GM12878 (cell line): ENCODE results near the gene AIG1. TPM values are rescaled to one million over a fixed set of nuclear protein-coding genes. Genes with fewer than 3 reads are reported as not detected.

ENCODE experiments used
- ATAC-seq: fragments of 200-7000 bp; cut with Tn5 transposase; 3 replicates; pipeline ENCODE4 v1.9.1; 2020; ENCODE audit warnings: mild to moderate bottlenecking, moderate library complexity
- BruUV-seq: library from RNA; stranded (reverse); fragments of 400-500 nt; replicated peaks from 2 replicates; lab custom pipeline; 2021; lab: Mats Ljungman, UMichigan
- CTCF ChIA-PET: fragments of 300-600 bp; sonication (Branson Sonifier 250); formaldehyde crosslinking; extraction: SDS; loops from one replicate; lab custom pipeline; 2021; ENCODE audit warnings: inconsistent platforms; lab: Yijun Ruan, JAX
- POLR2A ChIA-PET: fragments of 350-600 bp; formaldehyde crosslinking; extraction: SDS; loops from one replicate; lab custom pipeline; 2021; ENCODE audit warnings: inconsistent platforms; lab: Charles Lee
- RAD21 ChIA-PET: fragments of 300-600 bp; sonication (Branson Sonifier 250); formaldehyde crosslinking; loops from one replicate; lab custom pipeline; 2023; ENCODE audit warnings: antibody characterized with exemption; ENCODE audit not compliant: unreplicated experiment; lab: Charles Lee
- SMC1A ChIA-PET: fragments of 300-600 bp; sonication (Branson Sonifier 250); formaldehyde crosslinking; loops from one replicate; lab custom pipeline; 2023; ENCODE audit not compliant: unreplicated experiment, uncharacterized antibody; lab: Charles Lee
- DNase-seq: peaks from one replicate; pipeline ENCODE4 v3.0.0-alpha.2; 2011; ENCODE audit warnings: low read depth, low spot score
- FAIRE-seq: peaks from 3 replicates; lab custom pipeline; 2011; peaks lifted over from hg19 to GRCh38; lab: Jason Lieb, UNC
- H2AFZ ChIP-seq: 2 replicates; pipeline ENCODE4 v1.6.0; 2011; ENCODE audit warnings: low read depth, low read length, control low read depth; ENCODE audit not compliant: control insufficient read depth
- H3K27ac ChIP-seq: 2 replicates; pipeline ENCODE4 v1.5.1; 2011; ENCODE audit warnings: control low read depth; ENCODE audit not compliant: control insufficient read depth, insufficient read depth
- H3K27me3 ChIP-seq, 2 experiments: replicated peaks in 1 of 2; 2 replicates each; pipeline versions ENCODE4 v1.6.0 to v1.6.1; 2011; ENCODE audit warnings: low read length in 1 of 2; ENCODE audit not compliant: control insufficient read depth in 2 of 2, insufficient read depth in 2 of 2
- H3K36me3 ChIP-seq, 2 experiments: 2 replicates each; pipeline ENCODE4 v1.5.1; 2011; ENCODE audit warnings: low read length in 1 of 2; ENCODE audit not compliant: control insufficient read depth in 2 of 2, insufficient read depth in 2 of 2
- H3K4me1 ChIP-seq: 2 replicates; pipeline ENCODE4 v1.6.1; 2011; ENCODE audit warnings: mild to moderate bottlenecking, low read length, moderate library complexity, mixed read lengths; ENCODE audit not compliant: control insufficient read depth, insufficient read depth
- H3K4me2 ChIP-seq: 2 replicates; pipeline ENCODE4 v1.6.0; 2011; ENCODE audit warnings: control low read depth; ENCODE audit not compliant: control insufficient read depth, insufficient read depth
- H3K4me3 ChIP-seq: fragments of 200-600 bp; sonication (generic); 2 replicates; pipeline ENCODE4 v1.5.1; 2016
- H3K79me2 ChIP-seq: 2 replicates; pipeline ENCODE4 v1.6.0; 2011; ENCODE audit warnings: low read length; ENCODE audit not compliant: control insufficient read depth, insufficient read depth
- H3K9ac ChIP-seq: 2 replicates; pipeline ENCODE4 v1.8.0; 2011; ENCODE audit warnings: low read length, control low read depth, mixed read lengths; ENCODE audit not compliant: control insufficient read depth, insufficient read depth
- H3K9me3 ChIP-seq: replicated peaks from 3 replicates; pipeline ENCODE4 v1.5.1; 2011; ENCODE audit warnings: mild to moderate bottlenecking, low read length; ENCODE audit not compliant: control insufficient read depth, insufficient read depth
- H4K20me1 ChIP-seq: 2 replicates; pipeline ENCODE4 v1.6.0; 2011; ENCODE audit not compliant: control insufficient read depth, insufficient read depth
- BRCA1 ChIP-seq: IDR thresholded peaks from 2 replicates; pipeline ENCODE4 v1.6.1; 2011; ENCODE audit warnings: low read depth, low read length, improper control_type of control experiment
- ZNF384 ChIP-seq: IDR thresholded peaks from 2 replicates; pipeline ENCODE4 v1.6.1; 2012; ENCODE audit warnings: low read depth, mild to moderate bottlenecking, low read length, improper control_type of control experiment, borderline replicate concordance
- WGBS: methylation state at CpG from one replicate; pipeline ENCODE4 v1.1.6; 2016; ENCODE audit warnings: low lambda C conversion rate; ENCODE audit not compliant: insufficient replicate concordance, insufficient coverage; ENCODE audit errors: missing lambda C conversion rate; 5-methylcytosine and 5-hydroxymethylcytosine counted together
- in situ Hi-C: fragments of 300-500 bp; cut with MboI; formaldehyde crosslinking; loops from 9 replicates; pipeline ENCODE4 v1.14.3; 2018; ENCODE audit warnings: mixed read lengths
- intact Hi-C: fragments of 100-400 bp; cut with micrococcal nuclease; formaldehyde crosslinking; loops from one replicate; pipeline ENCODE4 v1.14.2; 2022; ENCODE audit not compliant: unreplicated experiment
- polyA plus RNA-seq, 11 experiments: library from polyadenylated mRNA; depleted of rRNA in 4 of 11; unstranded in 6 of 11; stranded (reverse) in 5 of 11; fragments of >200 nt; fragmentation: Nextera tagmentation in 4 of 11; fragmentation: Illumina TruSeq in 1 of 11; extraction: Ambion mirVana in 4 of 11; extraction: Trizol in 1 of 11; gene quantifications; 1 replicate in 1 of 11; 2 replicates in 10 of 11; pipeline versions ENCODE4 v1.2.1 to v1.2.3, GENCODE V29; 2011 to 2016; ENCODE audit warnings: inconsistent platforms in 2 of 11, missing spikeins in 2 of 11, low read depth in 1 of 11
- total RNA-seq, 4 experiments: library from RNA; depleted of rRNA in 3 of 4; stranded (reverse); fragments of >200 nt in 3 of 4; fragmentation: Illumina TruSeq in 1 of 4; extraction: Trizol in 1 of 4; gene quantifications; 2 replicates each; pipeline versions ENCODE4 v1.2.1 to v1.2.3, GENCODE V29; 2013 to 2021
- TF ChIP-seq, protein P1 (sequence below): fragments of 450-650 bp; IDR thresholded peaks from 2 replicates; pipeline ENCODE4 v1.6.1; 2017; ENCODE audit warnings: antibody characterized with exemption, mild to moderate bottlenecking, moderate library complexity
- TF ChIP-seq, protein P2 (sequence below): fragments of 450-650 bp; IDR thresholded peaks from 2 replicates; pipeline ENCODE4 v1.6.1; 2016; ENCODE audit warnings: mild to moderate bottlenecking

AIG1 gene
- total and polyA plus RNA-seq, 10 of the 15 experiments (the other 5 are each of a cell fraction or from before 2014, with no cell fraction given), result 27.0 to 74.5 (median 36.4) TPM

DNA sequence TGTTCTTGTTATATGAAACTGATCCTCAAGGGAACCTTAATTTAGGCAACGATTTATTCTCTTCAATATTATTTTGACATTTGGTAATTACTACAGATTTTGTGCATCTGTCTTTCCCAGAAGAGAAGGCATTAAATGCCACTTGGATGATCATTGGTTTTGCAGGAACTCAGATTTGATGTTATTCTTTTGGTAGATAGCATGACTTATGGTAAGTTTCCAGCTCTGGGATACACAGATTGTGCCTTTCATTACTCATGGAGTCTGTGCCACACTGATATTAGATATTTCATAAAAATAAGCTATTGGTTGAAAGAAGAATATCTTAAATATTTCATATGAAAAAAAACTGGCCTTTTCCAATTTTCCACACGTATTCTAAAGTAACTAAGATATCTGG lies 120.1 kb downstream of the AIG1 start:
- H3K9me3 ChIP-seq, result no peaks in the 10 kb centered on the region; the same call in 1 of the 3 replicates
- DNase-seq (no peak), FAIRE-seq (no peak), ATAC-seq (no peak)
- no peaks in the 10 kb centered on the region for H4K20me1 ChIP-seq
- no peaks in the 10 kb centered on the region for H3K36me3 ChIP-seq
- H3K4me1 ChIP-seq, result no peaks in the 10 kb centered on the region
- ChIA-PET CTCF (no interaction called here), SMC1A (no interaction called here), RAD21 (no interaction called here), POLR2A (no interaction called here)
- H3K27ac ChIP-seq, result no peak overlapping the region
- in situ Hi-C loops (no loop called here), intact Hi-C loops (no loop called here)
- no peak overlapping the region for H3K4me3 ChIP-seq
- 98% methylated on average over 2 of the region's 2 CpGs for WGBS
- H3K4me2 ChIP-seq, result no peak overlapping the region
- no peaks in the 10 kb centered on the region for H3K79me2 ChIP-seq
- no peak overlapping the region for H3K9ac ChIP-seq
- no peak for TF ChIP-seq ZNF384
- TF ChIP-seq, protein P1, sequence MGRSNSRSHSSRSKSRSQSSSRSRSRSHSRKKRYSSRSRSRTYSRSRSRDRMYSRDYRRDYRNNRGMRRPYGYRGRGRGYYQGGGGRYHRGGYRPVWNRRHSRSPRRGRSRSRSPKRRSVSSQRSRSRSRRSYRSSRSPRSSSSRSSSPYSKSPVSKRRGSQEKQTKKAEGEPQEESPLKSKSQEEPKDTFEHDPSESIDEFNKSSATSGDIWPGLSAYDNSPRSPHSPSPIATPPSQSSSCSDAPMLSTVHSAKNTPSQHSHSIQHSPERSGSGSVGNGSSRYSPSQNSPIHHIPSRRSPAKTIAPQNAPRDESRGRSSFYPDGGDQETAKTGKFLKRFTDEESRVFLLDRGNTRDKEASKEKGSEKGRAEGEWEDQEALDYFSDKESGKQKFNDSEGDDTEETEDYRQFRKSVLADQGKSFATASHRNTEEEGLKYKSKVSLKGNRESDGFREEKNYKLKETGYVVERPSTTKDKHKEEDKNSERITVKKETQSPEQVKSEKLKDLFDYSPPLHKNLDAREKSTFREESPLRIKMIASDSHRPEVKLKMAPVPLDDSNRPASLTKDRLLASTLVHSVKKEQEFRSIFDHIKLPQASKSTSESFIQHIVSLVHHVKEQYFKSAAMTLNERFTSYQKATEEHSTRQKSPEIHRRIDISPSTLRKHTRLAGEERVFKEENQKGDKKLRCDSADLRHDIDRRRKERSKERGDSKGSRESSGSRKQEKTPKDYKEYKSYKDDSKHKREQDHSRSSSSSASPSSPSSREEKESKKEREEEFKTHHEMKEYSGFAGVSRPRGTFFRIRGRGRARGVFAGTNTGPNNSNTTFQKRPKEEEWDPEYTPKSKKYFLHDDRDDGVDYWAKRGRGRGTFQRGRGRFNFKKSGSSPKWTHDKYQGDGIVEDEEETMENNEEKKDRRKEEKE, result no peak
- no peak for TF ChIP-seq BRCA1
- TF ChIP-seq, protein P2, sequence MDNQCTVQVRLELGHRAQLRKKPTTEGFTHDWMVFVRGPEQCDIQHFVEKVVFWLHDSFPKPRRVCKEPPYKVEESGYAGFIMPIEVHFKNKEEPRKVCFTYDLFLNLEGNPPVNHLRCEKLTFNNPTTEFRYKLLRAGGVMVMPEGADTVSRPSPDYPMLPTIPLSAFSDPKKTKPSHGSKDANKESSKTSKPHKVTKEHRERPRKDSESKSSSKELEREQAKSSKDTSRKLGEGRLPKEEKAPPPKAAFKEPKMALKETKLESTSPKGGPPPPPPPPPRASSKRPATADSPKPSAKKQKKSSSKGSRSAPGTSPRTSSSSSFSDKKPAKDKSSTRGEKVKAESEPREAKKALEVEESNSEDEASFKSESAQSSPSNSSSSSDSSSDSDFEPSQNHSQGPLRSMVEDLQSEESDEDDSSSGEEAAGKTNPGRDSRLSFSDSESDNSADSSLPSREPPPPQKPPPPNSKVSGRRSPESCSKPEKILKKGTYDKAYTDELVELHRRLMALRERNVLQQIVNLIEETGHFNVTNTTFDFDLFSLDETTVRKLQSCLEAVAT, result no peak
- no TSS peak for BruUV-seq
- no peak overlapping the region for H2AFZ ChIP-seq
- no peaks in the 10 kb centered on the region for H3K27me3 ChIP-seq
